Trophoblast cell (in vitro differentiated cells and primary cell): ENCODE data around the gene VWF.
A peak's percentile ranks its signal among the peaks of the same experiment; 100 is the strongest.

Experiments used
- DNase-seq, 2 donors: peaks; one replicate each; pipeline ENCODE4 v3.0.0-alpha.2; 2016
- H2AFZ ChIP-seq: 2 replicates; pipeline ENCODE4 v1.6.1; 2013; ENCODE audit warnings: low read length, moderate library complexity, mild to moderate bottlenecking; ENCODE audit not compliant: insufficient read depth, poor library complexity
- H2AK5ac ChIP-seq: 2 replicates; pipeline ENCODE4 v1.6.1; 2013; ENCODE audit warnings: mild to moderate bottlenecking, low read length
- H2BK120ac ChIP-seq: 2 replicates; pipeline ENCODE4 v1.6.1; 2013; ENCODE audit warnings: low read length, mild to moderate bottlenecking, moderate library complexity; ENCODE audit not compliant: insufficient read depth, poor library complexity
- H2BK12ac ChIP-seq: 2 replicates; pipeline ENCODE4 v1.6.1; 2013; ENCODE audit warnings: mild to moderate bottlenecking, low read length, moderate library complexity
- H2BK5ac ChIP-seq: 2 replicates; pipeline ENCODE4 v1.6.1; 2013; ENCODE audit warnings: low read length, low read depth, moderate library complexity, mild to moderate bottlenecking; ENCODE audit not compliant: poor library complexity
- H3K14ac ChIP-seq: 2 replicates; pipeline ENCODE4 v1.6.1; 2013; ENCODE audit warnings: mild to moderate bottlenecking, low read length
- H3K18ac ChIP-seq: 2 replicates; pipeline ENCODE4 v1.6.1; 2013; ENCODE audit warnings: mild to moderate bottlenecking, low read length
- H3K23ac ChIP-seq: 2 replicates; pipeline ENCODE4 v1.6.1; 2013; ENCODE audit warnings: low read length
- H3K27ac ChIP-seq: 2 replicates; pipeline ENCODE4 v1.5.1; 2013; ENCODE audit warnings: low read depth, mild to moderate bottlenecking, inconsistent platforms, low read length, moderate library complexity
- H3K27me3 ChIP-seq: 2 replicates; pipeline ENCODE4 v1.6.1; 2013; ENCODE audit warnings: inconsistent platforms, mild to moderate bottlenecking, low read length, moderate library complexity; ENCODE audit not compliant: insufficient read depth
- H3K36me3 ChIP-seq, 2 experiments: 1 replicate in 1 of 2; 2 replicates in 1 of 2; pipeline ENCODE4 v1.6.1; 2013; ENCODE audit warnings: low read length in 2 of 2, mild to moderate bottlenecking in 2 of 2, moderate library complexity in 1 of 2; ENCODE audit not compliant: insufficient read depth in 2 of 2, control insufficient read depth in 1 of 2
- H3K4ac ChIP-seq: 2 replicates; pipeline ENCODE4 v1.6.1; 2013; ENCODE audit warnings: low read depth, mild to moderate bottlenecking, low read length, moderate library complexity
- H3K4me1 ChIP-seq, 2 experiments: 1 replicate in 1 of 2; 2 replicates in 1 of 2; pipeline ENCODE4 v1.6.1; 2013; ENCODE audit warnings: low read length in 2 of 2, mild to moderate bottlenecking in 2 of 2, moderate library complexity in 1 of 2; ENCODE audit not compliant: insufficient read depth in 2 of 2, control insufficient read depth in 1 of 2
- H3K4me2 ChIP-seq: 2 replicates; pipeline ENCODE4 v1.6.1; 2013; ENCODE audit warnings: inconsistent platforms, mild to moderate bottlenecking, low read length, moderate library complexity
- H3K4me3 ChIP-seq: 2 replicates; pipeline ENCODE4 v1.5.1; 2013; ENCODE audit warnings: mild to moderate bottlenecking, low read depth, low read length, inconsistent platforms
- H3K79me1 ChIP-seq: one replicate; pipeline ENCODE4 v1.6.1; 2013; ENCODE audit warnings: low read length
- H3K79me2 ChIP-seq: 2 replicates; pipeline ENCODE4 v1.6.1; 2013; ENCODE audit warnings: low read length, mild to moderate bottlenecking; ENCODE audit not compliant: control insufficient read depth, insufficient read depth, poor library complexity
- H3K9ac ChIP-seq: 2 replicates; pipeline ENCODE4 v1.6.1; 2013; ENCODE audit warnings: mild to moderate bottlenecking, low read length
- H3K9me3 ChIP-seq: 2 replicates; pipeline ENCODE4 v1.6.1; 2013; ENCODE audit warnings: low read depth, mild to moderate bottlenecking, control low read depth, inconsistent platforms, low read length; ENCODE audit not compliant: insufficient read depth
- H4K12ac ChIP-seq: 2 replicates; pipeline ENCODE4 v1.6.1; 2013; ENCODE audit warnings: low read depth, mild to moderate bottlenecking, low read length, moderate library complexity
- H4K8ac ChIP-seq: 2 replicates; pipeline ENCODE4 v1.6.1; 2013; ENCODE audit warnings: low read depth, mild to moderate bottlenecking, low read length, moderate library complexity
- H4K91ac ChIP-seq: one replicate; pipeline ENCODE4 v1.6.1; 2013; ENCODE audit warnings: low read depth, mild to moderate bottlenecking, low read length, moderate library complexity
- WGBS: extraction: QIAGEN DNeasy Blood & Tissue Kit; methylation state at CpG from one replicate; pipeline ENCODE4 v1.1.7; 2013; ENCODE audit warnings: missing lambda C conversion rate; ENCODE audit not compliant: insufficient read length, insufficient coverage; ENCODE audit errors: extremely low coverage; 5-methylcytosine and 5-hydroxymethylcytosine counted together

The VWF gene

GRCh38 chr12:5967645-5968415 lies 156.6 kb downstream of the VWF start:
- H3K4me2 ChIP-seq = no peak overlapping the region
- no peak overlapping the region for H3K23ac ChIP-seq

GRCh38 chr12:5966486-5967095 lies 157.9 kb downstream of the VWF start:
- Histone ChIP-seq H3K23ac (no peak overlapping the region), H3K79me2 (no peaks in the 10 kb centered on the region), H2BK12ac (no peak overlapping the region), H4K8ac (no peak overlapping the region), H2AFZ (no peak overlapping the region), H2AK5ac (no peak overlapping the region), H3K9me3 (peaks cover 1% of the 10 kb centered on the region), H3K4me2 (no peak overlapping the region), H3K4me3 (no peak overlapping the region), H3K9ac (no peak overlapping the region), H2BK120ac (no peak overlapping the region), H3K14ac (no peak overlapping the region), H3K18ac (no peak overlapping the region), H3K27ac (no peak overlapping the region), H3K36me3 (no peaks in the 10 kb centered on the region), H3K27me3 (no peaks in the 10 kb centered on the region), H3K4ac (no peak overlapping the region), H3K4me1 (no peaks in the 10 kb centered on the region), H4K12ac (no peak overlapping the region), H4K91ac (no peak overlapping the region), H3K79me1 (no peaks in the 10 kb centered on the region), H2BK5ac (no peak overlapping the region)
- DNase-seq = no peak
- no CpG with 5 or more reads among the region's 11 CpGs for WGBS

More at GRCh38 chr12:5967645-5968415, 156.6 kb downstream of the VWF start:
- Histone ChIP-seq H3K79me1 (no peaks in the 10 kb centered on the region), H2AFZ (no peak overlapping the region), H3K4ac (no peak overlapping the region), H3K18ac (no peak overlapping the region), H3K27me3 (no peaks in the 10 kb centered on the region), H4K8ac (no peak overlapping the region), H2BK12ac (no peak overlapping the region), H3K36me3 (no peaks in the 10 kb centered on the region), H3K4me1 (no peaks in the 10 kb centered on the region), H4K91ac (no peak overlapping the region), H3K9me3 (peaks cover 1% of the 10 kb centered on the region), H3K9ac (no peak overlapping the region), H4K12ac (no peak overlapping the region), H3K4me3 (no peak overlapping the region), H3K14ac (no peak overlapping the region), H2BK5ac (no peak overlapping the region), H3K27ac (no peak overlapping the region), H3K79me2 (no peaks in the 10 kb centered on the region), H2AK5ac (no peak overlapping the region), H2BK120ac (no peak overlapping the region)
- WGBS = no CpG with 5 or more reads among the region's 17 CpGs
- DNase-seq = no peak

GRCh38 chr12:5965950-5966383 lies 158.5 kb downstream of the VWF start:
- H2AFZ ChIP-seq = no peak overlapping the region
- no peak overlapping the region for H4K8ac ChIP-seq
- H2BK120ac ChIP-seq = no peak overlapping the region
- H3K14ac ChIP-seq = no peak overlapping the region
- H2BK5ac ChIP-seq = no peak overlapping the region
- H2BK12ac ChIP-seq = no peak overlapping the region
- no peaks in the 10 kb centered on the region for H3K27me3 ChIP-seq
- no peak overlapping the region for H4K12ac ChIP-seq
- no peak overlapping the region for H3K4me2 ChIP-seq
- peaks cover 1% of the 10 kb centered on the region for H3K9me3 ChIP-seq
- H3K4me1 ChIP-seq = no peaks in the 10 kb centered on the region
- no peaks in the 10 kb centered on the region for H3K79me2 ChIP-seq
- WGBS = no CpG with 5 or more reads among the region's 9 CpGs
- no peak overlapping the region for H3K27ac ChIP-seq
- no peak overlapping the region for H3K4me3 ChIP-seq
- H3K23ac ChIP-seq = no peak overlapping the region
- peak; percentile 56 to 79 for DNase-seq
- H3K4ac ChIP-seq = no peak overlapping the region
- no peak overlapping the region for H2AK5ac ChIP-seq
- H3K9ac ChIP-seq = no peak overlapping the region
- no peak overlapping the region for H4K91ac ChIP-seq
- H3K18ac ChIP-seq = no peak overlapping the region
- no peaks in the 10 kb centered on the region for H3K79me1 ChIP-seq
- H3K36me3 ChIP-seq = no peaks in the 10 kb centered on the region

GRCh38 chr12:5964913-5965900 lies 159.3 kb downstream of the VWF start:
- H3K79me2 ChIP-seq = no peaks in the 10 kb centered on the region
- H3K36me3 ChIP-seq = no peaks in the 10 kb centered on the region
- no peak overlapping the region for H3K27ac ChIP-seq
- no peak overlapping the region for H4K12ac ChIP-seq
- H3K4me2 ChIP-seq = no peak overlapping the region
- no peak overlapping the region for H3K14ac ChIP-seq
- H3K23ac ChIP-seq = no peak overlapping the region
- no peaks in the 10 kb centered on the region for H3K79me1 ChIP-seq
- H2BK120ac ChIP-seq = no peak overlapping the region
- no peak overlapping the region for H4K91ac ChIP-seq
- H2AFZ ChIP-seq = no peak overlapping the region
- no peak overlapping the region for H4K8ac ChIP-seq
- H3K4me1 ChIP-seq = no peaks in the 10 kb centered on the region
- no peak for DNase-seq
- no peak overlapping the region for H2BK12ac ChIP-seq
- H3K9ac ChIP-seq = no peak overlapping the region
- no peak overlapping the region for H2BK5ac ChIP-seq
- no peak overlapping the region for H2AK5ac ChIP-seq
- no CpG with 5 or more reads among the region's 24 CpGs for WGBS
- H3K18ac ChIP-seq = no peak overlapping the region
- H3K9me3 ChIP-seq = peaks cover 1% of the 10 kb centered on the region
- no peak overlapping the region for H3K4me3 ChIP-seq
- H3K27me3 ChIP-seq = no peaks in the 10 kb centered on the region
- no peak overlapping the region for H3K4ac ChIP-seq
